Omental fat pad (tissue), 4 donors: Measurements from ENCODE around the gene CLPX. TPM values are rescaled to one million over a fixed set of nuclear protein-coding genes. Genes with fewer than 3 reads are reported as not detected.
"Not testable (repeated sequence)": the region's sequence is repeated elsewhere in the genome, so short reads cannot be mapped to it uniquely, and the experiment has no call there.

Experiments
- ATAC-seq: fragments of 150-250 bp; one replicate; pipeline ENCODE4 v1.9.1; 2016; ENCODE audit warnings: mild to moderate bottlenecking, moderate library complexity; ENCODE audit not compliant: low FRiP score
- DNase-seq: peaks from one replicate; pipeline ENCODE4 v3.0.0-alpha.2; 2019; ENCODE audit warnings: low spot score
- CTCF ChIP-seq, 3 donors: fragments of 450-650 bp; IDR thresholded peaks; one replicate each; pipeline ENCODE4 v1.5.1; 2016 to 2017; ENCODE audit warnings: antibody characterized with exemption in 3 of 3, mild to moderate bottlenecking in 3 of 3, moderate library complexity in 2 of 3
- total RNA-seq, 4 donors: library from RNA; depleted of rRNA; stranded (reverse); fragments of >200 nt; gene quantifications; one replicate each; pipeline ENCODE4 v1.1.0, GENCODE V29; 2016

CLPX gene
- total RNA-seq = 10 to 100 TPM; 30.2 to 58.8 (median 37.7) TPM

GRCh38 chr15:65184868-65185717, at the start of gene CLPX:
Gene CLPX, minus strand, starts transcription at chr15:65185342. Its CDS starts 189 bp downstream, at chr15:65185153.
- peak; percentile 53 for DNase-seq
- peak; percentile 93 for ATAC-seq
- no peak for TF ChIP-seq CTCF (IDR thresholded peaks at IDR 0.05)

GRCh38 chr15:65233696-65234095, 48.6 kb upstream of the CLPX start:
- no peak for TF ChIP-seq CTCF (IDR thresholded peaks at IDR 0.05)
- ATAC-seq (no peak), DNase-seq (no peak)

GRCh38 chr15:65232520-65232919, 47.4 kb upstream of the CLPX start:
- no peak for TF ChIP-seq CTCF (IDR thresholded peaks at IDR 0.05)
- ATAC-seq = no peak
- no peak for DNase-seq

GRCh38 chr15:65231306-65231705, 46.2 kb upstream of the CLPX start:
- no peak for DNase-seq
- TF ChIP-seq CTCF (IDR thresholded peaks at IDR 0.05) = no peak
- ATAC-seq = no peak

- not testable (repeated sequence) for ATAC-seq, DNase-seq
Observed at GRCh38 chr15:65226901-65227300, 41.8 kb upstream of the CLPX start.

GRCh38 chr15:65226221-65226620, 41.1 kb upstream of the CLPX start:
- DNase-seq (no peak), ATAC-seq (no peak)
- no peak for TF ChIP-seq CTCF (IDR thresholded peaks at IDR 0.05)

- no peak for DNase-seq
- no peak for TF ChIP-seq CTCF (IDR thresholded peaks at IDR 0.05)
- ATAC-seq = no peak
Observed at GRCh38 chr15:65223996-65224395, 38.9 kb upstream of the CLPX start.
